ENCODE results near the gene PRMT7.

The PRMT7 gene

GRCh38 chr16:68366062-68366461, 55.2 kb downstream of the PRMT7 start:
- H3K27ac ChIP-seq = no peak overlapping the region
- no peak for TF ChIP-seq CTCF (IDR thresholded peaks at IDR 0.05)
- H3K36me3 ChIP-seq = no peaks in the 10 kb centered on the region
- H3K27me3 ChIP-seq = peaks cover 63% of the 10 kb centered on the region
- H3K9me3 ChIP-seq = no peaks in the 10 kb centered on the region
- peaks cover 14 to 17% of the 10 kb centered on the region in 2 experiments for H3K4me1 ChIP-seq (ENCODE audit: control insufficient read depth in 1 of 2, insufficient read depth in 1 of 2, low read depth in 1 of 2, low read length in 1 of 2)
- H3K4me3 ChIP-seq (ENCODE audit: low read depth in 1 of 2, low read length in 1 of 2) = no peak overlapping the region

- H3K27ac ChIP-seq = no peak overlapping the region
- no peaks in the 10 kb centered on the region for H3K36me3 ChIP-seq
- no peak for TF ChIP-seq CTCF (IDR thresholded peaks at IDR 0.05)
- no peak overlapping the region for H3K4me3 ChIP-seq (ENCODE audit: low read depth in 1 of 2, low read length in 1 of 2)
- peaks cover 63% of the 10 kb centered on the region for H3K27me3 ChIP-seq
- H3K9me3 ChIP-seq = no peaks in the 10 kb centered on the region
- H3K4me1 ChIP-seq (ENCODE audit: control insufficient read depth in 1 of 2, insufficient read depth in 1 of 2, low read depth in 1 of 2, low read length in 1 of 2) = peaks cover 14 to 17% of the 10 kb centered on the region in 2 experiments
These were observed 56.2 kb downstream of the PRMT7 start for GRCh38 chr16:68367030-68367429.

- Histone ChIP-seq H3K27me3 (peaks cover 63% of the 10 kb centered on the region), H3K4me3 (ENCODE audit: low read depth in 1 of 2, low read length in 1 of 2) (no peak overlapping the region), H3K27ac (no peak overlapping the region), H3K4me1 (ENCODE audit: control insufficient read depth in 1 of 2, insufficient read depth in 1 of 2, low read depth in 1 of 2, low read length in 1 of 2) (peaks cover 14 to 17% of the 10 kb centered on the region in 2 experiments), H3K36me3 (no peaks in the 10 kb centered on the region), H3K9me3 (no peaks in the 10 kb centered on the region)
- TF ChIP-seq CTCF (IDR thresholded peaks at IDR 0.05) = no peak
These were observed 56.6 kb downstream of the PRMT7 start for GRCh38 chr16:68367440-68367839.

- Histone ChIP-seq H3K4me1 (ENCODE audit: control insufficient read depth in 1 of 2, insufficient read depth in 1 of 2, low read depth in 1 of 2, low read length in 1 of 2) (peaks cover 14 to 17% of the 10 kb centered on the region in 2 experiments), H3K27ac (no peak overlapping the region), H3K9me3 (no peaks in the 10 kb centered on the region), H3K27me3 (peaks cover 62% of the 10 kb centered on the region), H3K36me3 (no peaks in the 10 kb centered on the region), H3K4me3 (ENCODE audit: low read depth in 1 of 2, low read length in 1 of 2) (no peak overlapping the region)
- no peak for TF ChIP-seq CTCF (IDR thresholded peaks at IDR 0.05)
These were observed 57.1 kb downstream of the PRMT7 start for GRCh38 chr16:68367891-68368290.

- no peaks in the 10 kb centered on the region for H3K9me3 ChIP-seq
- H3K4me1 ChIP-seq (ENCODE audit: control insufficient read depth in 1 of 2, insufficient read depth in 1 of 2, low read depth in 1 of 2, low read length in 1 of 2) = peaks cover 14 to 17% of the 10 kb centered on the region in 2 experiments
- peaks cover 57% of the 10 kb centered on the region for H3K27me3 ChIP-seq
- H3K4me3 ChIP-seq (ENCODE audit: low read depth in 1 of 2, low read length in 1 of 2) = no peak overlapping the region
- H3K27ac ChIP-seq = no peak overlapping the region
- H3K36me3 ChIP-seq = no peaks in the 10 kb centered on the region
- TF ChIP-seq CTCF (IDR thresholded peaks at IDR 0.05) = no peak
These were observed 57.6 kb downstream of the PRMT7 start for GRCh38 chr16:68368301-68368888.
